GM12878 (cell line): Measurements from ENCODE around the gene VANGL2. TPM values are rescaled to one million over a fixed set of nuclear protein-coding genes. Genes with fewer than 3 reads are reported as not detected.

Experiments
- ATAC-seq: fragments of 200-7000 bp; cut with Tn5 transposase; 3 replicates; pipeline ENCODE4 v1.9.1; 2020; ENCODE audit warnings: mild to moderate bottlenecking, moderate library complexity
- BruUV-seq: library from RNA; stranded (reverse); fragments of 400-500 nt; replicated peaks from 2 replicates; lab custom pipeline; 2021; lab: Mats Ljungman, UMichigan
- CTCF ChIA-PET: fragments of 300-600 bp; sonication (Branson Sonifier 250); formaldehyde crosslinking; extraction: SDS; loops from one replicate; lab custom pipeline; 2021; ENCODE audit warnings: inconsistent platforms; lab: Yijun Ruan, JAX
- POLR2A ChIA-PET: fragments of 350-600 bp; formaldehyde crosslinking; extraction: SDS; loops from one replicate; lab custom pipeline; 2021; ENCODE audit warnings: inconsistent platforms; lab: Charles Lee
- RAD21 ChIA-PET: fragments of 300-600 bp; sonication (Branson Sonifier 250); formaldehyde crosslinking; loops from one replicate; lab custom pipeline; 2023; ENCODE audit warnings: antibody characterized with exemption; ENCODE audit not compliant: unreplicated experiment; lab: Charles Lee
- SMC1A ChIA-PET: fragments of 300-600 bp; sonication (Branson Sonifier 250); formaldehyde crosslinking; loops from one replicate; lab custom pipeline; 2023; ENCODE audit not compliant: unreplicated experiment, uncharacterized antibody; lab: Charles Lee
- DNase-seq: peaks from one replicate; pipeline ENCODE4 v3.0.0-alpha.2; 2011; ENCODE audit warnings: low read depth, low spot score
- FAIRE-seq: peaks from 3 replicates; lab custom pipeline; 2011; peaks lifted over from hg19 to GRCh38; lab: Jason Lieb, UNC
- H2AFZ ChIP-seq: 2 replicates; pipeline ENCODE4 v1.6.0; 2011; ENCODE audit warnings: low read depth, low read length, control low read depth; ENCODE audit not compliant: control insufficient read depth
- H3K27ac ChIP-seq: 2 replicates; pipeline ENCODE4 v1.5.1; 2011; ENCODE audit warnings: control low read depth; ENCODE audit not compliant: control insufficient read depth, insufficient read depth
- H3K27me3 ChIP-seq, 2 experiments: replicated peaks in 1 of 2; 2 replicates each; pipeline versions ENCODE4 v1.6.0 to v1.6.1; 2011; ENCODE audit warnings: low read length in 1 of 2; ENCODE audit not compliant: control insufficient read depth in 2 of 2, insufficient read depth in 2 of 2
- H3K36me3 ChIP-seq, 2 experiments: 2 replicates each; pipeline ENCODE4 v1.5.1; 2011; ENCODE audit warnings: low read length in 1 of 2; ENCODE audit not compliant: control insufficient read depth in 2 of 2, insufficient read depth in 2 of 2
- H3K4me1 ChIP-seq: 2 replicates; pipeline ENCODE4 v1.6.1; 2011; ENCODE audit warnings: mild to moderate bottlenecking, low read length, moderate library complexity, mixed read lengths; ENCODE audit not compliant: control insufficient read depth, insufficient read depth
- H3K4me2 ChIP-seq: 2 replicates; pipeline ENCODE4 v1.6.0; 2011; ENCODE audit warnings: control low read depth; ENCODE audit not compliant: control insufficient read depth, insufficient read depth
- H3K4me3 ChIP-seq: fragments of 200-600 bp; sonication (generic); 2 replicates; pipeline ENCODE4 v1.5.1; 2016
- H3K79me2 ChIP-seq: 2 replicates; pipeline ENCODE4 v1.6.0; 2011; ENCODE audit warnings: low read length; ENCODE audit not compliant: control insufficient read depth, insufficient read depth
- H3K9ac ChIP-seq: 2 replicates; pipeline ENCODE4 v1.8.0; 2011; ENCODE audit warnings: low read length, control low read depth, mixed read lengths; ENCODE audit not compliant: control insufficient read depth, insufficient read depth
- H3K9me3 ChIP-seq: replicated peaks from 3 replicates; pipeline ENCODE4 v1.5.1; 2011; ENCODE audit warnings: mild to moderate bottlenecking, low read length; ENCODE audit not compliant: control insufficient read depth, insufficient read depth
- H4K20me1 ChIP-seq: 2 replicates; pipeline ENCODE4 v1.6.0; 2011; ENCODE audit not compliant: control insufficient read depth, insufficient read depth
- JUNB ChIP-seq: IDR thresholded peaks from 2 replicates; pipeline ENCODE4 v1.6.1; 2016; ENCODE audit warnings: antibody characterized with exemption, mild to moderate bottlenecking
- NFYB ChIP-seq: IDR thresholded peaks from 2 replicates; pipeline ENCODE4 v1.6.1; 2011; ENCODE audit warnings: low read depth, mild to moderate bottlenecking, low read length, improper control_type of control experiment, moderate library complexity; ENCODE audit not compliant: insufficient read depth
- RBBP5 ChIP-seq: fragments of 200-600 bp; sonication (generic); conservative IDR thresholded peaks from 2 replicates; pipeline ENCODE4 v1.6.1; 2016
- SIX5 ChIP-seq: IDR thresholded peaks from 2 replicates; pipeline ENCODE4 v1.6.1; 2011; ENCODE audit warnings: mild to moderate bottlenecking, low read depth, low read length, moderate library complexity; ENCODE audit not compliant: severe bottlenecking
- STAT3 ChIP-seq: IDR thresholded peaks from 2 replicates; pipeline ENCODE4 v1.6.1; 2011; ENCODE audit warnings: low read depth, low read length, improper control_type of control experiment
- YY1 ChIP-seq: IDR thresholded peaks from 2 replicates; pipeline ENCODE4 v1.6.1; 2011; ENCODE audit warnings: low read depth, mild to moderate bottlenecking, low read length
- WGBS: methylation state at CpG from one replicate; pipeline ENCODE4 v1.1.6; 2016; ENCODE audit warnings: low lambda C conversion rate; ENCODE audit not compliant: insufficient replicate concordance, insufficient coverage; ENCODE audit errors: missing lambda C conversion rate; 5-methylcytosine and 5-hydroxymethylcytosine counted together
- in situ Hi-C: fragments of 300-500 bp; cut with MboI; formaldehyde crosslinking; loops from 9 replicates; pipeline ENCODE4 v1.14.3; 2018; ENCODE audit warnings: mixed read lengths
- intact Hi-C: fragments of 100-400 bp; cut with micrococcal nuclease; formaldehyde crosslinking; loops from one replicate; pipeline ENCODE4 v1.14.2; 2022; ENCODE audit not compliant: unreplicated experiment
- polyA plus RNA-seq, 11 experiments: library from polyadenylated mRNA; depleted of rRNA in 4 of 11; unstranded in 6 of 11; stranded (reverse) in 5 of 11; fragments of >200 nt; fragmentation: Nextera tagmentation in 4 of 11; fragmentation: Illumina TruSeq in 1 of 11; extraction: Ambion mirVana in 4 of 11; extraction: Trizol in 1 of 11; gene quantifications; 1 replicate in 1 of 11; 2 replicates in 10 of 11; pipeline versions ENCODE4 v1.2.1 to v1.2.3, GENCODE V29; 2011 to 2016; ENCODE audit warnings: inconsistent platforms in 2 of 11, missing spikeins in 2 of 11, low read depth in 1 of 11
- total RNA-seq, 4 experiments: library from RNA; depleted of rRNA in 3 of 4; stranded (reverse); fragments of >200 nt in 3 of 4; fragmentation: Illumina TruSeq in 1 of 4; extraction: Trizol in 1 of 4; gene quantifications; 2 replicates each; pipeline versions ENCODE4 v1.2.1 to v1.2.3, GENCODE V29; 2013 to 2021
- TF ChIP-seq, protein P1 (sequence below): fragments of 450-650 bp; IDR thresholded peaks from 2 replicates; pipeline ENCODE4 v1.6.1; 2017; ENCODE audit warnings: mild to moderate bottlenecking, moderate library complexity
- TF ChIP-seq, protein P2 (sequence below): fragments of 450-650 bp; IDR thresholded peaks from 2 replicates; pipeline ENCODE4 v1.6.1; 2017; ENCODE audit warnings: mild to moderate bottlenecking

VANGL2 gene
- total and polyA plus RNA-seq, 10 of the 15 experiments (the other 5 are each of a cell fraction or from before 2014, with no cell fraction given): 0.10 to 5.0 (median 0.27) TPM

DNA sequence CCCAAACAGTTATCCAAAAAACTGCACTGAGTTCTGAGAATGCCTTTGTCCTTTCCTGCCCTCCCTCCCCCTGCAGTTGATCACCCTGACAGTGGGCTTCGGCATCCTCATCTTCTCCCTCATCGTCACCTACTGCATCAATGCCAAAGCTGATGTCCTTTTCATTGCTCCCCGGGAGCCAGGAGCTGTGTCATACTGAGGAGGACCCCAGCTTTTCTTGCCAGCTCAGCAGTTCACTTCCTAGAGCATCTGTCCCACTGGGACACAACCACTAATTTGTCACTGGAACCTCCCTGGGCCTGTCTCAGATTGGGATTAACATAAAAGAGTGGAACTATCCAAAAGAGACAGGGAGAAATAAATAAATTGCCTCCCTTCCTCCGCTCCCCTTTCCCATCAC, 42.3 kb upstream of the VANGL2 start:
- Histone ChIP-seq H2AFZ (no peak overlapping the region), H3K4me2 (no peak overlapping the region), H3K27ac (no peak overlapping the region), H3K4me1 (no peaks in the 10 kb centered on the region)
- 96% methylated on average over 4 of the region's 4 CpGs for WGBS
- BruUV-seq: TSS peak; percentile 23
- RAD21 ChIA-PET: no interaction called here
- TF ChIP-seq RBBP5 (no peak), JUNB (no peak), YY1 (no peak), SIX5 (no peak), STAT3 (no peak), NFYB (no peak)
- TF ChIP-seq, protein P1, sequence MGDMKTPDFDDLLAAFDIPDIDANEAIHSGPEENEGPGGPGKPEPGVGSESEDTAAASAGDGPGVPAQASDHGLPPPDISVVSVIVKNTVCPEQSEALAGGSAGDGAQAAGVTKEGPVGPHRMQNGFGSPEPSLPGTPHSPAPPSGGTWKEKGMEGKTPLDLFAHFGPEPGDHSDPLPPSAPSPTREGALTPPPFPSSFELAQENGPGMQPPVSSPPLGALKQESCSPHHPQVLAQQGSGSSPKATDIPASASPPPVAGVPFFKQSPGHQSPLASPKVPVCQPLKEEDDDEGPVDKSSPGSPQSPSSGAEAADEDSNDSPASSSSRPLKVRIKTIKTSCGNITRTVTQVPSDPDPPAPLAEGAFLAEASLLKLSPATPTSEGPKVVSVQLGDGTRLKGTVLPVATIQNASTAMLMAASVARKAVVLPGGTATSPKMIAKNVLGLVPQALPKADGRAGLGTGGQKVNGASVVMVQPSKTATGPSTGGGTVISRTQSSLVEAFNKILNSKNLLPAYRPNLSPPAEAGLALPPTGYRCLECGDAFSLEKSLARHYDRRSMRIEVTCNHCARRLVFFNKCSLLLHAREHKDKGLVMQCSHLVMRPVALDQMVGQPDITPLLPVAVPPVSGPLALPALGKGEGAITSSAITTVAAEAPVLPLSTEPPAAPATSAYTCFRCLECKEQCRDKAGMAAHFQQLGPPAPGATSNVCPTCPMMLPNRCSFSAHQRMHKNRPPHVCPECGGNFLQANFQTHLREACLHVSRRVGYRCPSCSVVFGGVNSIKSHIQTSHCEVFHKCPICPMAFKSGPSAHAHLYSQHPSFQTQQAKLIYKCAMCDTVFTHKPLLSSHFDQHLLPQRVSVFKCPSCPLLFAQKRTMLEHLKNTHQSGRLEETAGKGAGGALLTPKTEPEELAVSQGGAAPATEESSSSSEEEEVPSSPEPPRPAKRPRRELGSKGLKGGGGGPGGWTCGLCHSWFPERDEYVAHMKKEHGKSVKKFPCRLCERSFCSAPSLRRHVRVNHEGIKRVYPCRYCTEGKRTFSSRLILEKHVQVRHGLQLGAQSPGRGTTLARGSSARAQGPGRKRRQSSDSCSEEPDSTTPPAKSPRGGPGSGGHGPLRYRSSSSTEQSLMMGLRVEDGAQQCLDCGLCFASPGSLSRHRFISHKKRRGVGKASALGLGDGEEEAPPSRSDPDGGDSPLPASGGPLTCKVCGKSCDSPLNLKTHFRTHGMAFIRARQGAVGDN: no peak
- TF ChIP-seq, protein P2, sequence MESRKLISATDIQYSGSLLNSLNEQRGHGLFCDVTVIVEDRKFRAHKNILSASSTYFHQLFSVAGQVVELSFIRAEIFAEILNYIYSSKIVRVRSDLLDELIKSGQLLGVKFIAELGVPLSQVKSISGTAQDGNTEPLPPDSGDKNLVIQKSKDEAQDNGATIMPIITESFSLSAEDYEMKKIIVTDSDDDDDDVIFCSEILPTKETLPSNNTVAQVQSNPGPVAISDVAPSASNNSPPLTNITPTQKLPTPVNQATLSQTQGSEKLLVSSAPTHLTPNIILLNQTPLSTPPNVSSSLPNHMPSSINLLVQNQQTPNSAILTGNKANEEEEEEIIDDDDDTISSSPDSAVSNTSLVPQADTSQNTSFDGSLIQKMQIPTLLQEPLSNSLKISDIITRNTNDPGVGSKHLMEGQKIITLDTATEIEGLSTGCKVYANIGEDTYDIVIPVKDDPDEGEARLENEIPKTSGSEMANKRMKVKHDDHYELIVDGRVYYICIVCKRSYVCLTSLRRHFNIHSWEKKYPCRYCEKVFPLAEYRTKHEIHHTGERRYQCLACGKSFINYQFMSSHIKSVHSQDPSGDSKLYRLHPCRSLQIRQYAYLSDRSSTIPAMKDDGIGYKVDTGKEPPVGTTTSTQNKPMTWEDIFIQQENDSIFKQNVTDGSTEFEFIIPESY: no peak
- TF ChIP-seq, all 136 proteins: peak for 0
- Histone ChIP-seq H3K4me3 (no peak overlapping the region), H4K20me1 (no peaks in the 10 kb centered on the region), H3K79me2 (no peaks in the 10 kb centered on the region; the same call in 1 of the 2 replicates), H3K27me3 (no peaks in the 10 kb centered on the region), H3K9me3 (no peaks in the 10 kb centered on the region), H3K36me3 (peaks cover 24 to 39% of the 10 kb centered on the region in 2 experiments), H3K9ac (no peak overlapping the region)
- FAIRE-seq (no peak), DNase-seq (no peak), ATAC-seq (no peak)
- POLR2A ChIA-PET: interaction anchor here (0.6 to 1.4 kb wide), 3 partner anchors 11 to 21 kb away, joined by 3 to 4 read pairs (median 3); no protein-coding TSS in a partner anchor
- CTCF ChIA-PET: interaction anchor here (0.6 to 1.6 kb wide), 8 partner anchors 9 to 66 kb away, joined by 4 to 6 read pairs (median 4); no protein-coding TSS in a partner anchor
- in situ Hi-C loops: no loop called here
- intact Hi-C loops: no loop called here
- SMC1A ChIA-PET: no interaction called here
